Measurements from ENCODE around the gene EEFSEC. TPM values are rescaled to one million over a fixed set of nuclear protein-coding genes. Genes with fewer than 3 reads are reported as not detected.

EEFSEC gene
- total and polyA plus RNA-seq, 7 experiments from 2014 or later = 17.3 to 31.4 (median 18.3) TPM

- intact Hi-C loops (cut with micrococcal nuclease) = loop anchor here in 1 of 2 donors (1.0 to 2.0 kb wide), 3 partner anchors 8 to 189 kb away; no protein-coding TSS in a partner anchor
- H3K4me3 Mint-ChIP-seq = no peak overlapping the region
- CTCF ChIA-PET = interaction anchor here (0.7 to 5.0 kb wide), 8 partner anchors 7 to 301 kb away, joined by 3 to 91 read pairs (median 4); no protein-coding TSS in a partner anchor
- peaks cover 0 to 14% of the 10 kb centered on the region in 2 donors for H3K4me1 ChIP-seq (ENCODE audit: control insufficient read depth in 2 of 2, insufficient read depth in 2 of 2, low read length in 2 of 2)
- peak in 1 of 9 donors; percentile 16 for DNase-seq
- no peak overlapping the region for H3K4me3 ChIP-seq (ENCODE audit: low read length)
- ATAC-seq = no peak
- H3K36me3 Mint-ChIP-seq = peaks cover 0 to 47% (median 16%) of the 10 kb centered on the region in 5 donors
- no peaks in the 10 kb centered on the region for H3K9me3 ChIP-seq (ENCODE audit: control insufficient read depth in 2 of 3, low read length in 3 of 3)
- H3K27ac Mint-ChIP-seq = peak overlapping the region in 4 of 9 donors; percentile 12 to 71 (median 38)
- H3K9me3 Mint-ChIP-seq = peaks cover 0 to 3% (median 0%) of the 10 kb centered on the region in 11 donors
- peaks cover 0 to 58% (median 41%) of the 10 kb centered on the region in 7 donors for H3K4me1 Mint-ChIP-seq
- no peak overlapping the region for H3K27ac ChIP-seq (ENCODE audit: low read depth, low read length)
- no peaks in the 10 kb centered on the region for H3K27me3 ChIP-seq (ENCODE audit: control insufficient read depth in 2 of 2, insufficient read depth in 2 of 2, low read length in 2 of 2)
- POLR2A ChIA-PET = interaction anchor here (0.8 to 2.0 kb wide), 4 partner anchors 8 to 14 kb away, joined by 3 to 15 read pairs (median 5); no protein-coding TSS in a partner anchor
- H3K36me3 ChIP-seq (ENCODE audit: control insufficient read depth in 2 of 3, insufficient read depth in 3 of 3, low read length in 3 of 3) = no peaks in the 10 kb centered on the region
- H3K27me3 Mint-ChIP-seq = no peaks in the 10 kb centered on the region
Observed at GRCh38 chr3:128307781-128308469, 154.6 kb downstream of the EEFSEC start.

GRCh38 chr3:128309026-128309425 is 155.7 kb downstream of the EEFSEC start:
- peaks cover 2 to 61% (median 48%) of the 10 kb centered on the region in 7 donors for H3K4me1 Mint-ChIP-seq
- H3K27me3 Mint-ChIP-seq = no peaks in the 10 kb centered on the region
- no peaks in the 10 kb centered on the region for H3K9me3 ChIP-seq (ENCODE audit: control insufficient read depth in 2 of 3, low read length in 3 of 3)
- peaks cover 0 to 3% (median 0%) of the 10 kb centered on the region in 11 donors for H3K9me3 Mint-ChIP-seq
- DNase-seq (peak in 1 of 9 donors; percentile 6), ATAC-seq (no peak)
- H3K36me3 Mint-ChIP-seq = peaks cover 0 to 38% (median 12%) of the 10 kb centered on the region in 5 donors
- no peaks in the 10 kb centered on the region for H3K36me3 ChIP-seq (ENCODE audit: control insufficient read depth in 2 of 3, insufficient read depth in 3 of 3, low read length in 3 of 3)
- no peaks in the 10 kb centered on the region for H3K27me3 ChIP-seq (ENCODE audit: control insufficient read depth in 2 of 2, insufficient read depth in 2 of 2, low read length in 2 of 2)
- H3K27ac Mint-ChIP-seq = peak overlapping the region in 7 of 9 donors; percentile 11 to 87 (median 64)
- H3K4me3 ChIP-seq (ENCODE audit: low read length) = no peak overlapping the region
- H3K4me1 ChIP-seq (ENCODE audit: control insufficient read depth in 2 of 2, insufficient read depth in 2 of 2, low read length in 2 of 2) = peaks cover 0 to 25% of the 10 kb centered on the region in 2 donors
- H3K4me3 Mint-ChIP-seq = peak overlapping the region in 2 of 10 donors; percentile 34 to 36
- intact Hi-C loops (cut with micrococcal nuclease) = no loop called here
- CTCF ChIA-PET = interaction anchor here (1.6 to 5.0 kb wide), 2 partner anchors 11 to 187 kb away, joined by 4 to 91 read pairs; no protein-coding TSS in a partner anchor
- POLR2A ChIA-PET = interaction anchor here (1.1 to 1.8 kb wide), 3 partner anchors 12 to 13 kb away, joined by 3 to 8 read pairs (median 4); no protein-coding TSS in a partner anchor
- no peak overlapping the region for H3K27ac ChIP-seq (ENCODE audit: low read depth, low read length)

GRCh38 chr3:128310286-128311058 is 157.2 kb downstream of the EEFSEC start:
- Histone ChIP-seq H3K27ac (ENCODE audit: low read depth, low read length) (no peak overlapping the region), H3K4me3 (ENCODE audit: low read length) (no peak overlapping the region), H3K36me3 (ENCODE audit: control insufficient read depth in 2 of 3, insufficient read depth in 3 of 3, low read length in 3 of 3) (no peaks in the 10 kb centered on the region), H3K27me3 (ENCODE audit: control insufficient read depth in 2 of 2, insufficient read depth in 2 of 2, low read length in 2 of 2) (no peaks in the 10 kb centered on the region), H3K4me1 (ENCODE audit: control insufficient read depth in 2 of 2, insufficient read depth in 2 of 2, low read length in 2 of 2) (peaks cover 0 to 38% of the 10 kb centered on the region in 2 donors), H3K9me3 (ENCODE audit: control insufficient read depth in 2 of 3, low read length in 3 of 3) (no peaks in the 10 kb centered on the region)
- ChIA-PET POLR2A (interaction anchor here (1.2 to 1.8 kb wide), 3 partner anchors 9 to 14 kb away, joined by 3 to 8 read pairs (median 5); no protein-coding TSS in a partner anchor), CTCF (interaction anchor here (1.6 to 5.0 kb wide), 2 partner anchors 9 to 217 kb away, joined by 4 to 91 read pairs; no protein-coding TSS in a partner anchor)
- DNase-seq (peak in 1 of 9 donors; percentile 6), ATAC-seq (no peak)
- H3K36me3 Mint-ChIP-seq = peaks cover 0 to 38% (median 12%) of the 10 kb centered on the region in 5 donors
- H3K4me3 Mint-ChIP-seq = peak overlapping the region in 3 of 10 donors; percentile 5 to 29 (median 17)
- peaks cover 2 to 76% (median 62%) of the 10 kb centered on the region in 7 donors for H3K4me1 Mint-ChIP-seq
- no peaks in the 10 kb centered on the region for H3K27me3 Mint-ChIP-seq
- intact Hi-C loops (cut with micrococcal nuclease) = no loop called here
- no peaks in the 10 kb centered on the region for H3K9me3 Mint-ChIP-seq
- peak overlapping the region in 7 of 9 donors; percentile 4 to 87 (median 56) for H3K27ac Mint-ChIP-seq

- peaks cover 0 to 47% of the 10 kb centered on the region in 2 donors for H3K4me1 ChIP-seq (ENCODE audit: control insufficient read depth in 2 of 2, insufficient read depth in 2 of 2, low read length in 2 of 2)
- H3K9me3 Mint-ChIP-seq = no peaks in the 10 kb centered on the region
- DNase-seq (peak in 1 of 9 donors; percentile 8), ATAC-seq (no peak)
- no peaks in the 10 kb centered on the region for H3K27me3 Mint-ChIP-seq
- H3K27ac ChIP-seq (ENCODE audit: low read depth, low read length) = no peak overlapping the region
- POLR2A ChIA-PET = interaction anchor here (1.0 to 1.2 kb wide), 3 partner anchors 9 to 11 kb away, joined by 3 to 5 read pairs (median 4); no protein-coding TSS in a partner anchor
- no peak overlapping the region for H3K4me3 ChIP-seq (ENCODE audit: low read length)
- H3K36me3 ChIP-seq (ENCODE audit: control insufficient read depth in 2 of 3, insufficient read depth in 3 of 3, low read length in 3 of 3) = no peaks in the 10 kb centered on the region
- peak overlapping the region in 4 of 9 donors; percentile 51 to 83 (median 60) for H3K27ac Mint-ChIP-seq
- no peaks in the 10 kb centered on the region for H3K9me3 ChIP-seq (ENCODE audit: control insufficient read depth in 2 of 3, low read length in 3 of 3)
- H3K27me3 ChIP-seq (ENCODE audit: control insufficient read depth in 2 of 2, insufficient read depth in 2 of 2, low read length in 2 of 2) = no peaks in the 10 kb centered on the region
- H3K36me3 Mint-ChIP-seq = peaks cover 0 to 34% (median 12%) of the 10 kb centered on the region in 5 donors
- no peak overlapping the region for H3K4me3 Mint-ChIP-seq
- CTCF ChIA-PET = interaction anchor here (1.1 to 2.8 kb wide), 2 partner anchors 10 to 15 kb away, joined by 3 to 11 read pairs; no protein-coding TSS in a partner anchor
- peaks cover 8 to 85% (median 72%) of the 10 kb centered on the region in 7 donors for H3K4me1 Mint-ChIP-seq
- intact Hi-C loops (cut with micrococcal nuclease) = no loop called here
Observed at GRCh38 chr3:128311441-128311844, 158.2 kb downstream of the EEFSEC start.

GRCh38 chr3:128312271-128312670 is 159.0 kb downstream of the EEFSEC start:
- DNase-seq = peak in 1 of 9 donors; percentile 1
- no peak for ATAC-seq
- no peak overlapping the region for H3K27ac ChIP-seq (ENCODE audit: low read depth, low read length)
- Mint-ChIP-seq H3K27ac (peak overlapping the region in 3 of 9 donors; percentile 38 to 80 (median 61)), H3K36me3 (peaks cover 0 to 34% (median 12%) of the 10 kb centered on the region in 5 donors), H3K27me3 (no peaks in the 10 kb centered on the region), H3K4me3 (peak overlapping the region in 1 of 10 donors; percentile 24), H3K9me3 (no peaks in the 10 kb centered on the region), H3K4me1 (peaks cover 14 to 88% (median 75%) of the 10 kb centered on the region in 7 donors)
- H3K9me3 ChIP-seq (ENCODE audit: control insufficient read depth in 2 of 3, low read length in 3 of 3) = no peaks in the 10 kb centered on the region
- no peak overlapping the region for H3K4me3 ChIP-seq (ENCODE audit: low read length)
- ChIA-PET POLR2A (interaction anchor here (1.3 kb wide), 1 partner anchor 80 kb away, joined by 3 read pairs; no protein-coding TSS in a partner anchor), CTCF (interaction anchor here (1.1 to 2.8 kb wide), 2 partner anchors 9 to 16 kb away, joined by 3 to 11 read pairs; no protein-coding TSS in a partner anchor)
- H3K36me3 ChIP-seq (ENCODE audit: control insufficient read depth in 2 of 3, insufficient read depth in 3 of 3, low read length in 3 of 3) = no peaks in the 10 kb centered on the region
- no peaks in the 10 kb centered on the region for H3K27me3 ChIP-seq (ENCODE audit: control insufficient read depth in 2 of 2, insufficient read depth in 2 of 2, low read length in 2 of 2)
- intact Hi-C loops (cut with micrococcal nuclease) = no loop called here
- peaks cover 6 to 53% of the 10 kb centered on the region in 2 donors for H3K4me1 ChIP-seq (ENCODE audit: control insufficient read depth in 2 of 2, insufficient read depth in 2 of 2, low read length in 2 of 2)
